GM15510 (cell line): Measurements from ENCODE around the gene HK1.

Experiments
- POLR2A ChIP-seq: IDR thresholded peaks from 3 replicates; pipeline ENCODE4 v1.6.1; 2011; ENCODE audit warnings: borderline replicate concordance; ENCODE audit not compliant: insufficient read length; ENCODE audit errors: extremely low read depth

The HK1 gene

DNA sequence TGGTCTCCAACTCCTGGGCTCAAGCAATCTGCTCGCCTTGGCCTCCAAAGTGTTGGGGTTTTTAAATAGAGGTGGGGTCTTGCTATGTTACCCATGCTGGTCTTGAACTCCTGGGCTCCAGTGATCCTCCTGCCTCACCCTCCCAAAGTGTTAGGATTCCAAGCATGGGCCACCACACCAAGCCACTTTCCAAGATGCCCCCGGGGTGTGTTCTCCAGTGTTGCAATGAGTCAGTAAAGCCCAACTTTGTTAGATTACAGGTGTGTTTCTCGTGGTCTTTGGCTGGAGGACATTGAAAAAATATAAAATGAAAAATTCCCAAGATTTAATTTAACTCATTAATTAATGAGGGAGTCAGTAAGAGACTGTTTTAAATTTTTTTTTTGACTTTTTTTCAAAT lies 109.2 kb downstream of the HK1 start:
- TF ChIP-seq POLR2A = no peak

- no peak for TF ChIP-seq POLR2A
Measured at GRCh38 chr10:69388488-69388887, 110.2 kb downstream of the HK1 start.

GRCh38 chr10:69389827-69390490 lies 111.7 kb downstream of the HK1 start:
- TF ChIP-seq POLR2A = no peak

DNA sequence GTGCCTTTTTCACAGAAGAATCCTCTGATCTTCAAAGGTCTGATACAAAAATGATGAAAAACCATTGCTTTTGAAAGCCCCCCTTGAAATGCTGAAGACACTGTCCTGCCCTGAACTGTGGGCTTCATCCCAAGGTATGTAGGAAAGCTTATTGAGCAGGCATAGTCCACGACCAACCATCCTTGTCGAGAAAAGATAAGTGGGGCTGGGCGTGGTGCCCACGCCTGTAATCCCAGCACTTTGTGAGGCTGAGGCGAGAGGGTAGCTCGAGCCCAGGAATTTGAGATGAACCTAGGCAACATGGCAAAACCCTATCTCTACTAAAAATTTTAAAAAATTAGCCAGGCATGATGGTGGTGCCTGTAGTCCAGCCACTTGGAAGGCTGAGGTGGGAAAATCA lies 112.9 kb downstream of the HK1 start:
- TF ChIP-seq POLR2A = no peak

DNA sequence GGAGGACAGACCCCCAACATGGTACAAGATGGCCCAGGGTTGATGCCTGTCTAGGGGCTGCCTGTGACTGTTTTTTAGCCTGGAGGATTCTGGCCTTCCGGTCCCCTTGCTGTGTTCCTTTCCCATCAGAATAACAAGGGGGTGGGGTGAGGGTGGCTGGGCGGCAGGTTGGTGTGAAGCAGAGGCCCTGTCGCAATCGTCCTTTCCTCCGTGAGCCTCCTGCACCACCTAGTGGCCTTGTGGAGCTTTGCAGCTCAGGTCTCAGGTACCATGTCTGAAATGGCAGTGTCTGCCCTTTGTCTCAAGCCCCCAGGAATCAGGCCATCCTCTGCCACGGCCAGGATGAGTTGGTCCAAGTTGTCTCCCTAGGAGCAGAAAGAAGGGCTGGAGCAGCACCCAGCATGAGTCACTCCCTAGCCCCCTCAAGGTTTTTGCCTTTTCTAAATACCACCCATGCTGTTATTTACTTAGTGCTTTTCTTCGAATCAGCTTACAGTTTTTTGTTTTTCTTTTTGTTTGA lies 114.2 kb downstream of the HK1 start:
- TF ChIP-seq POLR2A = no peak

- no peak for TF ChIP-seq POLR2A
Measured at GRCh38 chr10:69394020-69394419, 115.7 kb downstream of the HK1 start.

DNA sequence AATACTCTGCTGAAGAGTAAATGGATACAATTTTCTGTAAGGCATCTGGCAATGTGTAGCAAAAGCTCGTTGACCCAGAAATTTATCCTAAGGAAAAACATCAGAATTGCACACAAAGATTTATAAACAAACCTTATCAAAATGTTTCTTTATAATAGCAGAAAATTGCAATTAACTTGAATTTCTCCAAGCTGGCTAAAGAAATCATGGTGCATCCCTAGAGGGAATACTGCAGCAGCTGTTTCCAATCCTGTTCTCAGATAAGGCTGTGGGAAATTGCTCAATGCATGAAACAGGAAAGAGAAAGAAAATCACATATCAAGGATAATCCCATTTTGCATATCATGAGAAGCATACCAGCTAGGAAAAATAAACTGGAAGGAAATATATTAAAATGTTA lies 119.7 kb downstream of the HK1 start:
- TF ChIP-seq POLR2A = no peak

DNA sequence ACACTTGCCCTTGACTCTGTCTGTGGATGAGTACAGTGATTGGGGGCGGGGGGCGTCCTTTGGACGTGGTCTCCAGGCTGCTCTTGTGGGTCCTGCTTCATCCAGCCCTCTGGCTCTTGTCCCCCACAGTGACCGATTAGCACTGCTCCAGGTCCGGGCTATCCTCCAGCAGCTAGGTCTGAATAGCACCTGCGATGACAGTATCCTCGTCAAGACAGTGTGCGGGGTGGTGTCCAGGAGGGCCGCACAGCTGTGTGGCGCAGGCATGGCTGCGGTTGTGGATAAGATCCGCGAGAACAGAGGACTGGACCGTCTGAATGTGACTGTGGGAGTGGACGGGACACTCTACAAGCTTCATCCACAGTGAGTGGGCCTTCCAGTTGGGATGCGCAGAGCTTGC lies 120.2 kb downstream of the HK1 start:
- no peak for TF ChIP-seq POLR2A

- TF ChIP-seq POLR2A = no peak
Measured at GRCh38 chr10:69400936-69401335, 122.6 kb downstream of the HK1 start.

DNA sequence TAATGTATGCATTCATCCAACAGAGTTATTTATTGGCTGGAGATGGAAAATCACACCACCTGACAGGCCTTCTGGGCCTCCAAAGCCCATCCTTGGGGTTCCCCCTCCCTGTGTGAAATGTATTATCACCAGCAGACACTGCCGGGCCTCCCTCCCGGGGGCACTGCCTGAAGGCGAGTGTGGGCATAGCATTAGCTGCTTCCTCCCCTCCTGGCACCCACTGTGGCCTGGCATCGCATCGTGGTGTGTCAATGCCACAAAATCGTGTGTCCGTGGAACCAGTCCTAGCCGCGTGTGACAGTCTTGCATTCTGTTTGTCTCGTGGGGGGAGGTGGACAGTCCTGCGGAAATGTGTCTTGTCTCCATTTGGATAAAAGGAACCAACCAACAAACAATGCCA lies 123.1 kb downstream of the HK1 start:
- no peak for TF ChIP-seq POLR2A

- no peak for TF ChIP-seq POLR2A
Measured at GRCh38 chr10:69402386-69402785, 124.1 kb downstream of the HK1 start.

DNA sequence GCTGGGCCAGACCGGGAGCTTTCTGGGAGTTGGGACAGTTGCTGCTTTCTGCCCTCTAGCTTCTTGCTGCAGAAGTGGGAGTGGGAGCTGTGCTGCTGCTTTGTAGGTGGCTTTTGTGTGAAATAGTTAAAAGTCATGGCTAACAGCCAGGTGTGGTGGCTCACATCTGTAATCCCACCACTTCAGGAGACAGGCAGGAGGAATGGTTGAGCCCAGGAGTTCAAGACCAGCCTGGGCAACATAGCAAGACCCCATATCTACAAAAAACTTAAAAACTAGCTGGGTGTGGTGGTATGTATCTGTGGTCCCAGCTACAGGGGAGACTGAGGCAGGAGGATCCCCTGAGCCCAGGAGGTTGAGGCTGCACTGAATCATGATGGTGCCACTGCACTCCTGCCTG lies 124.8 kb downstream of the HK1 start:
- TF ChIP-seq POLR2A = no peak

- no peak for TF ChIP-seq POLR2A
Measured at GRCh38 chr10:69403519-69403918, 125.2 kb downstream of the HK1 start.

GRCh38 chr10:69404786-69405185 lies 126.5 kb downstream of the HK1 start:
- TF ChIP-seq POLR2A = no peak

DNA sequence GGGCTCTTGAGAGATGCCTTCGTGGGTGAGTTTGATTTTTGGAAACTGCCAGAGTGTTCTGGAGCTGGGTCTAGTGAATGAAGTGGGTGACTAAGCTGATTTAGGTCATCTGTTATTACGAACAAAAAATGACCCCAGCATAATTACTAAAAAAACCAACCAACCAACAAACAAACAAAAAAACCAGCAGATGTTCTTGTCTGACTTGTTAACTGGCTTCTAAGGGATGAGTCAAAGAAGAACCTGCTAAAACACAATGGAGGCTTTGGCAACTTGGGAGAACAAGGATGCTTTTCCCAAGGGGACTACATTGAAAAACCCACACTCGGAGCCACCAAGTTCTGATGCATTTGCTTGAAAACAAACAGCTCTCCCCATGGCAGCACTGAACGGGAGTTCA lies 126.9 kb downstream of the HK1 start:
- TF ChIP-seq POLR2A = no peak

DNA sequence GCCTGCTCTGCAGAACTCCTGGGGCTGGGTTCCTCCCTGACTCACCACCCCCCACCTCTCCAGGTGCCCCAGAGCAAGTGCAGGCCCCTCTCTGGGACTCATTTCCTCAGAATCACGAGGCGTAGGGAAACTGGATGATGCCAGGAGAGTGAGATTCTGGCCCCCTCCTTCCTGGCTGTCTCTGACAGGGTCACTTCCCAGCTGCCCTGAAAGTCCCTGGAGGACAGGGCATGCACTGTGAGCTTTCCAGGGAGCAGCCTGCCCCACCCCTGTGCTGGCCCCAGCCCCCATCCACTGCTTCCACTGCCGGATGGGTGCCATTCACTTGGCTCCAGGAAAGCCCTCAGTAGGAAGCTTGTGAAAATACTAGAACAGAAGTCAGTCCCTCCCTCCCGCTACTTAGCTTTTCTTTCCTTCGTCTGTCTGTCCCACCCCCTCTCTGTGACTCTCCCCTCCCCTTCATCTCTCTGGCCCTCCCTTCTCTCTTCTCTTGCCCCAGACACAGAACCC lies 128.1 kb downstream of the HK1 start:
- no peak for TF ChIP-seq POLR2A
